Testis (tissue), 2 donors: ENCODE data around the gene DOK1.

ENCODE experiments used
- CTCF ChIP-seq, 3 experiments: fragments of 450-650 bp in 2 of 3; fragments of 200-600 bp in 1 of 3; sonication (generic) in 1 of 3; IDR thresholded peaks; one replicate each; pipeline ENCODE4 v1.5.1; 2016 to 2019; ENCODE audit warnings: antibody characterized with exemption in 3 of 3, mild to moderate bottlenecking in 2 of 3, moderate library complexity in 1 of 3
- POLR2A ChIP-seq: fragments of 450-650 bp; IDR thresholded peaks from one replicate; pipeline ENCODE4 v1.6.1; 2017; ENCODE audit warnings: antibody characterized with exemption, mild to moderate bottlenecking, moderate library complexity

- TF ChIP-seq POLR2A = no peak
- TF ChIP-seq CTCF (IDR thresholded peaks at IDR 0.05) = no peak
Measured at GRCh38 chr2:74593826-74594772, 39.6 kb downstream of the DOK1 start.
